PC-3 (cell line): ENCODE results near the gene LANCL2. TPM values are rescaled to one million over a fixed set of nuclear protein-coding genes. Genes with fewer than 3 reads are reported as not detected.

Source experiments
- ATAC-seq: fragments of 200-7000 bp; cut with Tn5 transposase; 2 replicates; pipeline ENCODE4 v1.9.1; 2020; ENCODE audit warnings: mild to moderate bottlenecking, moderate library complexity
- BruUV-seq: library from RNA; stranded (reverse); fragments of 400-500 nt; replicated peaks from 2 replicates; lab custom pipeline; 2021; lab: Mats Ljungman, UMichigan
- CTCF ChIA-PET: fragments of 300-600 bp; sonication (Branson Sonifier 250); formaldehyde crosslinking; loops from one replicate; lab custom pipeline; 2022; ENCODE audit warnings: antibody characterized with exemption; lab: Charles Lee
- POLR2A ChIA-PET: fragments of 300-600 bp; sonication (Branson Sonifier 250); formaldehyde crosslinking; loops from one replicate; lab custom pipeline; 2022; ENCODE audit warnings: antibody characterized with exemption; ENCODE audit not compliant: unreplicated experiment; lab: Charles Lee
- DNase-seq: peaks from one replicate; pipeline ENCODE4 v3.0.0-alpha.2; 2015
- H2AFZ ChIP-seq: fragments of 300-600 bp; sonication (generic); 2 replicates; pipeline ENCODE4 v1.6.0; 2016; ENCODE audit warnings: antibody characterized with exemption, low read length
- H3F3A ChIP-seq: fragments of 300-600 bp; sonication (generic); one replicate; pipeline ENCODE4 v1.6.0; 2017; ENCODE audit warnings: antibody characterized with exemption, low read length, control low read depth, mild to moderate bottlenecking; ENCODE audit not compliant: unreplicated experiment
- H3K27ac ChIP-seq: fragments of 300-600 bp; sonication (generic); 2 replicates; pipeline ENCODE4 v1.5.1; 2016; ENCODE audit warnings: mild to moderate bottlenecking, low read length
- H3K27me3 ChIP-seq: fragments of 300-600 bp; sonication (generic); 2 replicates; pipeline ENCODE4 v1.6.1; 2016; ENCODE audit warnings: low read length, mixed read lengths
- H3K36me3 ChIP-seq: fragments of 300-600 bp; sonication (generic); 2 replicates; pipeline ENCODE4 v1.6.1; 2016; ENCODE audit warnings: low read depth, mixed run types, low read length, mixed read lengths
- H3K4me1 ChIP-seq: fragments of 300-600 bp; sonication (generic); 2 replicates; pipeline ENCODE4 v1.5.1; 2016; ENCODE audit warnings: low read length; ENCODE audit not compliant: insufficient read depth
- H3K4me2 ChIP-seq: fragments of 300-600 bp; sonication (generic); 2 replicates; pipeline ENCODE4 v1.6.0; 2016; ENCODE audit warnings: low read length
- H3K4me3 ChIP-seq: fragments of 300-600 bp; sonication (generic); 2 replicates; pipeline ENCODE4 v1.5.1; 2016; ENCODE audit warnings: mild to moderate bottlenecking, low read length, mixed read lengths
- H3K79me2 ChIP-seq: fragments of 300-600 bp; sonication (generic); 2 replicates; pipeline ENCODE4 v1.6.1; 2017; ENCODE audit warnings: low read length, mixed read lengths
- H3K9ac ChIP-seq: fragments of 300-600 bp; sonication (generic); 2 replicates; pipeline ENCODE4 v1.6.0; 2016; ENCODE audit warnings: mild to moderate bottlenecking, low read length
- H3K9me2 ChIP-seq: fragments of 300-600 bp; sonication (generic); replicated peaks from 2 replicates; pipeline ENCODE4 v1.6.1; 2016; ENCODE audit warnings: mixed run types, low read length, mixed read lengths
- H3K9me3 ChIP-seq: fragments of 300-600 bp; sonication (generic); 2 replicates; pipeline ENCODE4 v1.6.1; 2016; ENCODE audit warnings: low read length, mixed read lengths
- H4K20me1 ChIP-seq: fragments of 300-600 bp; sonication (generic); 2 replicates; pipeline ENCODE4 v1.6.1; 2016; ENCODE audit warnings: low read length, mixed read lengths
- CTCF ChIP-seq: fragments of 300-600 bp; sonication (generic); conservative IDR thresholded peaks from 2 replicates; pipeline ENCODE4 v1.5.1; 2017; ENCODE audit warnings: antibody characterized with exemption, low read depth, mild to moderate bottlenecking, low read length
- EZH2 ChIP-seq: fragments of 300-600 bp; sonication (generic); IDR thresholded peaks from one replicate; pipeline ENCODE4 v1.6.1; 2017; ENCODE audit warnings: antibody characterized with exemption, mild to moderate bottlenecking, low read length; ENCODE audit not compliant: unreplicated experiment
- EZH2phosphoT487 ChIP-seq: fragments of 300-600 bp; sonication (generic); IDR thresholded peaks from 2 replicates; pipeline ENCODE4 v1.6.1; 2018; ENCODE audit warnings: mild to moderate bottlenecking, antibody characterized with exemption, low read length, borderline replicate concordance
- intact Hi-C: fragments of 100-400 bp; cut with micrococcal nuclease; formaldehyde crosslinking; loops from 2 replicates; pipeline ENCODE4 v1.9.0; 2023
- total RNA-seq: library from RNA; depleted of rRNA; stranded (reverse); fragments of >200 nt; gene quantifications from 2 replicates; pipeline ENCODE4 v1.2.3, GENCODE V29; 2014

The LANCL2 gene
- total RNA-seq, 1 experiment from 2014 or later, result 12.7 TPM

GRCh38 chr7:55410667-55411239, 45.6 kb downstream of the LANCL2 start:
- ATAC-seq, result no peak
- Histone ChIP-seq H3K79me2 (no peaks in the 10 kb centered on the region), H3K9me3 (no peaks in the 10 kb centered on the region), H2AFZ (no peak overlapping the region), H3K4me1 (no peaks in the 10 kb centered on the region), H3K36me3 (no peaks in the 10 kb centered on the region), H3K4me2 (no peak overlapping the region), H3F3A (no peaks in the 10 kb centered on the region), H3K9me2 (no peaks in the 10 kb centered on the region), H3K27me3 (no peaks in the 10 kb centered on the region), H4K20me1 (no peaks in the 10 kb centered on the region), H3K27ac (no peak overlapping the region), H3K4me3 (no peak overlapping the region), H3K9ac (no peak overlapping the region)
- intact Hi-C loops, result no loop called here
- ChIA-PET CTCF (interaction anchor here (0.7 kb wide), 1 partner anchor 123 kb away, joined by 3 read pairs; no protein-coding TSS in a partner anchor), POLR2A (no interaction called here)
- TF ChIP-seq CTCF, result no peak
- BruUV-seq, result no TSS peak
- DNase-seq, result no peak

DNA sequence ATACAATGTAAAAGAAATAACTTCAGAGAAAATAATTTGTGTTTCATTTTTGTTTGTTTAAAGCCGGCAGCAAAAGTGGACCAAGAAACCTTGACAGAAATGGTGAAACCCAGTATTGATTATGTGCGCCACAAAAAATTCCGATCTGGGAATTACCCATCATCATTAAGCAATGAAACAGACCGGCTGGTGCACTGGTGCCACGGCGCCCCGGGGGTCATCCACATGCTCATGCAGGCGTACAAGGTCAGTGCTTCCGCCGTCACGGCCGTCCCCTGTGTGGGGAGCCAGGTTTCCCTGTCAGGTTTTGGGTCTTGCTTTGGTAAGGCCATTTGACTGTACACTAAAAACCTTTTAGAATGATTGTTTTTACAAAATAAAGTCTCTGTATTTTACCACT, 46.7 kb downstream of the LANCL2 start:
- no peaks in the 10 kb centered on the region for H4K20me1 ChIP-seq
- H3K9ac ChIP-seq, result no peak overlapping the region
- H3K9me2 ChIP-seq, result no peaks in the 10 kb centered on the region
- H3K27ac ChIP-seq, result no peak overlapping the region
- POLR2A ChIA-PET, result no interaction called here
- intact Hi-C loops, result no loop called here
- H3K79me2 ChIP-seq, result no peaks in the 10 kb centered on the region
- TF ChIP-seq EZH2 (no peak), CTCF (no peak), EZH2phosphoT487 (no peak)
- BruUV-seq, result no TSS peak
- no peaks in the 10 kb centered on the region for H3K27me3 ChIP-seq
- no peak overlapping the region for H3K4me2 ChIP-seq
- H3K36me3 ChIP-seq, result no peaks in the 10 kb centered on the region
- CTCF ChIA-PET, result no interaction called here
- no peak for DNase-seq
- ATAC-seq, result no peak
- H3K4me3 ChIP-seq, result no peak overlapping the region
- H2AFZ ChIP-seq, result no peak overlapping the region
- no peaks in the 10 kb centered on the region for H3K9me3 ChIP-seq
- H3F3A ChIP-seq, result no peaks in the 10 kb centered on the region
- no peaks in the 10 kb centered on the region for H3K4me1 ChIP-seq

GRCh38 chr7:55413442-55413841, 48.3 kb downstream of the LANCL2 start:
- Histone ChIP-seq H3K27me3 (no peaks in the 10 kb centered on the region), H3K4me3 (no peak overlapping the region), H3K4me1 (no peaks in the 10 kb centered on the region), H3F3A (no peaks in the 10 kb centered on the region), H4K20me1 (no peaks in the 10 kb centered on the region), H3K79me2 (no peaks in the 10 kb centered on the region), H3K9ac (no peak overlapping the region), H2AFZ (no peak overlapping the region), H3K36me3 (no peaks in the 10 kb centered on the region), H3K27ac (no peak overlapping the region), H3K9me3 (no peaks in the 10 kb centered on the region), H3K9me2 (no peaks in the 10 kb centered on the region), H3K4me2 (no peak overlapping the region)
- POLR2A ChIA-PET, result no interaction called here
- BruUV-seq, result no TSS peak
- TF ChIP-seq EZH2, result no peak
- TF ChIP-seq CTCF, result no peak
- no peak for TF ChIP-seq EZH2phosphoT487
- CTCF ChIA-PET, result no interaction called here
- intact Hi-C loops, result no loop called here
- DNase-seq, result no peak
- no peak for ATAC-seq
